Measurements from ENCODE around the gene SFTA2. TPM values are rescaled to one million over a fixed set of nuclear protein-coding genes. Genes with fewer than 3 reads are reported as not detected.

SFTA2 gene
- total and polyA plus RNA-seq, 2 of the 8 experiments (the other 6 are each of a cell fraction or from before 2014, with no cell fraction given) = not detected

GRCh38 chr6:30897882-30898281 is 34.1 kb downstream of the SFTA2 start:
- CTCF ChIA-PET (ENCODE audit: partially characterized antibody) = interaction anchor here (1.1 to 1.7 kb wide), 5 partner anchors 9 to 182 kb away, joined by 3 to 5 read pairs (median 3); partner anchors contain the start of gene GTF2H4

More at GRCh38 chr6:30897882-30898281, 34.1 kb downstream of the SFTA2 start:
- H3K79me1 ChIP-seq (ENCODE audit: low read depth, low read length) = peaks cover 5% of the 10 kb centered on the region; the same call in 1 of the 2 replicates
- FAIRE-seq (no peak), DNase-seq (ENCODE audit: low read depth in 1 of 2, low spot score in 2 of 2) (no peak)
- no peak overlapping the region for H4K91ac ChIP-seq (replicated peaks; ENCODE audit: insufficient read length, low read length)
- WGBS, 2 experiments (ENCODE audit: extremely low coverage in 1 of 2, insufficient coverage in 1 of 2, insufficient read length in 1 of 2, insufficient replicate concordance in 2 of 2, low coverage in 1 of 2, low lambda C conversion rate in 2 of 2, missing lambda C conversion rate in 1 of 2) = 95% methylated on average over 15 of the region's 16 CpGs; no CpG with 5 or more reads in 1 of the 2 experiments
- no peak overlapping the region for H2BK15ac ChIP-seq (ENCODE audit: low read length)
- H4K8ac ChIP-seq (ENCODE audit: extremely low read depth, insufficient read depth, low read length) = peak overlapping the region; percentile 48; the same call in 1 of the 2 replicates
- H4K20me1 ChIP-seq (replicated peaks in 1 of 2; ENCODE audit: control insufficient read depth in 1 of 2, insufficient read depth in 2 of 2, low read length in 2 of 2) = peaks cover 2 to 16% of the 10 kb centered on the region in 2 experiments
- no peak overlapping the region for H3K18ac ChIP-seq (ENCODE audit: extremely low read depth, low read length)
- H2AK5ac ChIP-seq (ENCODE audit: low read depth, low read length) = no peak overlapping the region
- H4K5ac ChIP-seq (ENCODE audit: insufficient read length, low read depth, low read length) = no peak overlapping the region
- no peak overlapping the region for H3K27ac ChIP-seq (ENCODE audit: low read depth, low read length)
- no peak overlapping the region for H3K4me2 ChIP-seq (ENCODE audit: insufficient read depth in 1 of 2, low read depth in 2 of 2, low read length in 2 of 2)
- H3K56ac ChIP-seq (replicated peaks; ENCODE audit: insufficient read length, low read depth, low read length) = no peak overlapping the region
- no peaks in the 10 kb centered on the region for H3K79me2 ChIP-seq (ENCODE audit: control insufficient read depth in 1 of 2, insufficient read depth in 2 of 2, low read length in 2 of 2)
- no peaks in the 10 kb centered on the region for H3K9me3 ChIP-seq (ENCODE audit: insufficient read depth in 2 of 2, low read depth in 1 of 2, low read length in 1 of 2)
- no peak overlapping the region for H3K14ac ChIP-seq (ENCODE audit: insufficient read length)
- TF ChIP-seq EP300 (IDR thresholded peaks at IDR 0.05; ENCODE audit: borderline replicate concordance in 1 of 2, low read depth in 2 of 2, low read length in 2 of 2) (no peak), CHD1 (IDR thresholded peaks at IDR 0.05; ENCODE audit: low read depth, low read length) (no peak)
- no peak overlapping the region for H2BK20ac ChIP-seq (ENCODE audit: low read length)
- no peaks in the 10 kb centered on the region for H3K27me3 ChIP-seq (replicated peaks in 1 of 4; ENCODE audit: control insufficient read depth in 3 of 4, extremely low read depth in 1 of 4, insufficient read depth in 3 of 4, low read length in 3 of 4)
- no peak overlapping the region for H2BK120ac ChIP-seq (replicated peaks; ENCODE audit: low read depth, low read length)
- no peak overlapping the region for H3K9ac ChIP-seq (replicated peaks in 1 of 4; ENCODE audit: extremely low read depth in 1 of 4, low read depth in 3 of 4, low read length in 3 of 4)
- H3K4me1 ChIP-seq (replicated peaks in 1 of 4; ENCODE audit: control insufficient read depth in 3 of 4, insufficient read depth in 4 of 4, low read length in 3 of 4) = no peaks in the 10 kb centered on the region
- no peak overlapping the region for H3K4me3 ChIP-seq (ENCODE audit: extremely low read depth in 1 of 4, insufficient read depth in 2 of 4, low read depth in 3 of 4, low read length in 4 of 4)
- H3K36me3 ChIP-seq (ENCODE audit: control insufficient read depth in 2 of 4, insufficient read depth in 4 of 4, low read length in 3 of 4) = peaks cover 38 to 73% (median 61%) of the 10 kb centered on the region in 4 experiments
- POLR2A ChIA-PET (ENCODE audit: partially characterized antibody) = interaction anchor here (1.4 to 5.4 kb wide), 5 partner anchors 9 to 76 kb away, joined by 3 to 22 read pairs (median 5); partner anchors contain the start of genes DDR1 and VARS2
- no peak overlapping the region for H2BK12ac ChIP-seq (ENCODE audit: low read depth, low read length)
- H3K23me2 ChIP-seq (ENCODE audit: low read depth, low read length) = peaks cover 5% of the 10 kb centered on the region; the same call in 1 of the 2 replicates
- H3K23ac ChIP-seq (ENCODE audit: insufficient read length) = no peak overlapping the region
- no peak overlapping the region for H2BK5ac ChIP-seq (ENCODE audit: low read depth, low read length)
- H2AFZ ChIP-seq (ENCODE audit: low read length) = no peak overlapping the region
- H3K4ac ChIP-seq (replicated peaks; ENCODE audit: insufficient read length, low read depth, low read length) = no peak overlapping the region
